GM20431 (cell line): Measurements from ENCODE around the gene CACNA2D4.

ENCODE experiments used
- in situ Hi-C: fragments of 300-500 bp; cut with MseI, MboI; formaldehyde crosslinking; loops from one replicate; pipeline ENCODE4 v1.15.0; 2020; ENCODE audit warnings: low sequenced_read_pairs; ENCODE audit not compliant: unreplicated experiment

CACNA2D4 gene

DNA sequence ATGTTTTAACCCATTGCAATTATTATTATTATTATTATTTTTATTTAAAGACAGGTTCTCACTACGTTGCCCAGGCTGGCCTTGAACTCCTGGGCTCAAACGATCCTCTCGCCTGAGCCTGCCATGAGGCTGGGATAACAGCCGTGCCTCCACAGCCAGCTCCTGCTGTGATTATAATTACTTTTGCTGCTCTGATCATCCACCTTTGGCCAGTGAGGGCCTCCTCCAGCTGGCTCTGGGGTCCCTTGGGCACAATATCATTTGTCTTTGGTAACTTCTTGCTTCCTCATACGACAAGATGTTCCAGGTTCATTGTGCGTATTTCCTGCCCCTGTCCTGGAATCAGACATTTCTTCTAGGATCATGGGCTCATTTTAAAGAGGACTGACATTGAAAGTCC is 69.7 kb downstream of the CACNA2D4 start:
- in situ Hi-C loops = no loop called here

DNA sequence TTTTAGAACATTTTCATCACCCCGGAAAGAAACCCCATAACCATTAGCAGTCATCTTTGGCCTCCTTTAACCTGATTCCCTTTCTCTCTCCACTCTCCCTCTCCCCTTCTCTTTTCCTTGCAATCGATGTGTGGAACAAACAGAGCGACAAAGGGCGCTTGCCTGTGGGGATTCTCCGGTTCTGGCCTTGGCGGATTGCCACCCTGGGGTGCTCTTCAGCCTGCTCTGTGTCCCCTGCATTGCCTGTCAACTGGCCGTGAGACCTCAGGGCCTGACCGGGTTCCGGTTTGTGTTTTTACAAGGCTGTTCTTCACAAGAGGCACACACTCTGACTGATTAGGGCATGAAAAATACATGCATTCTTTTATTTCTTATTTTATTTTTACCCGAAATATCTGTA is 70.3 kb downstream of the CACNA2D4 start:
- in situ Hi-C loops = no loop called here

DNA sequence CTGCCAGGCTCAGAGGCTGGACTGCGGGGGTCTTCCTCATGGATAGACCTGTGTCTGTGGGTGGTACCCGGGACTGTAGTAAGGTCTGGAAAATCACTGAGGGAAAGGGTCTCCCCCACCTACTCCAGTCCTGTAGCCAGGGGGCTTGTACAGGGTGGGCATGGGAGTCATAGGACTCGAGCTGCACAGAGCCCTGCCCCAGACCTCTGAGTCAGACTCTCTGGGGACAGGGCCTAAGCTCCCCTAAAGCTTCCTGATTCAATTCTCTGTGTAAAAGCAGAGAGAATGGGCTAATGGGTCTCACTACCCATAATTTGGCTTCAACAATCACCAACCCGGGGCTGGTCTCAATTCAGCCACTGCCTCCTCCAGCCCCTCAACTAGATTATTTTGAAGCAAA is 71.0 kb downstream of the CACNA2D4 start:
- in situ Hi-C loops = no loop called here

DNA sequence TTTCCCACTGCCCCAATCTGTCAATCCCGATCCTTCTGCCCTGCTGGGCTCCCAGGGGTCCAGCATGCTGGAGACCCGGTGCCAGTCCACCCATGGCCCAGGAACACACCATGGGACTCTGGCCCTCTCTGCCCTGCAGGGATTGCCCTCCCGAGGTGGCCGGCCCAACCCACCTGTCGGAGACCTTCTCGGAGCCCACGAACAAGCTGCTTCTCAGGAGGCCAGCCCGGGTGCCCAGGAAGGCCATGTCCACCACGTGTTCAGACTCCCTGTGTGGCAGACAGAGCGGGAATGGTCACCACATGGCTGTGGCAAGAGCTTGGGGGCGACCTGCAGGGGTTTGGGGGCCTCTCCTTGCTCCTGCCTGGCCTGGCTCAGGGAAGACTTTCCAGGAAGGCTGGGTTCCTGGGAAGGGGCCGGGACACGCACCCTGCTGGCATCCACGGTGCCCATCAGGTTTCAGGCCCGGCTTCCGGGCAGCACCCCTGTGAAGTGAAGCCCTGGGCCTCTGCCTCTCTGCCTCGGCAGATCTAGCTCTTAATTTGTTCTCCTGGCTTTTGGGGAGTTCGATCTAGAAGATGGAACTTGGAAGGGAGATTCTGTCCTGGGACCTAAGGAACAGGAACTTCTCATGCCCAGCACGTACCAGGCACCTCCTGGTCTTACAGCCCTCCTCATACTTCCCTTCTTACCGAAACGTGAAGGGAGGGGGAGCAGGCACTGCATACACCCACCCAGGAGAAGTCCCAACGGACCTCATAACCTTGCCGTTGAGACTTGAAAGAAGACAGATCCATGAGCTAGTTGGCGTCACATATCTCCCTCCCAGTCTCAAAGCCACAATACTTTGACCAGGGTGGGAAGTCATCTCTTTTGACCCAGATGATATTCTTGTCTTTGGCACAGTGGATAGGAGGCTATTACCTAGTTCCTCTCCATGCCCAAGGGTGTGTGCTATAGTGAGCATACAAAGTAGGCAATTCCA is 71.7 kb downstream of the CACNA2D4 start:
- in situ Hi-C loops = no loop called here

DNA sequence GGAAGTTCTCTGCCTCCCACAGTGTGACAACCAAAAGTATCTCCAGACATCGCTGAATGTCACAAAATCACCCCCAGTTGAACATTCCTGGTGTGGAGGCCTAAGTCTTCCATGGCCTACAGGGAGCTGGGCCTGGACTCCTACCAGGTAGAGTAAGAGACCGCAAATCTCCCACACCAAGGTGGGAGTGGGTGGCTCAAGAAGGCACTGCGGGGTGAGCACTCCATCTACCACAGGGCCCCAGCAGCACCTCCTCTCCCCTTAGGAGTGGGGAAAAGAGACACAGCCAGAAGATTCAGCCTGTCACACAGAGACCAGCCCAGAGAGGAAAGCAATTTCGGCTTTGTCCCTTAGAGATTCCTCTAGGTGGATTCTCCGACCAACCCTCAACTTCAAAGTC is 72.6 kb downstream of the CACNA2D4 start:
- in situ Hi-C loops = no loop called here

DNA sequence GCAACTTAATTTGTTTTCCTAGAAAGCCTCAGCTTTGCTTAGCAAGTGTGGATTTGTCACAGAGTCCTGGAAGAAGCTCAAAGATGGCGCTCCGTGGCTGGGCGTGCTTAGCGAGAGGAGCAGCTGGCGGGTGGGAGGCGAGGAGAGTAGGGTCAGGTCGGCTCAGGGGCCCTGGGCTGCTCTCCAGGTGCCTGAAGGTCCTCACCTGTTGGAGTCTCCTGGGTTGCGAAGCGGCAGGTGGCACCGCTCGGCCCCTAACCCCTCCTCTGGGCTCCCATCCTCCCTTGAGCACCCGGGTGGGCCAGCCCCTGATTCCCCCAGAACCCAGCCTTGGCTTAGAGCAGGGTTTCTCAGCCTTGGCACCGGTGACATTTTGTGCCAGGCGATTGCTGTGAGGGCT is 73.0 kb downstream of the CACNA2D4 start:
- in situ Hi-C loops = no loop called here

DNA sequence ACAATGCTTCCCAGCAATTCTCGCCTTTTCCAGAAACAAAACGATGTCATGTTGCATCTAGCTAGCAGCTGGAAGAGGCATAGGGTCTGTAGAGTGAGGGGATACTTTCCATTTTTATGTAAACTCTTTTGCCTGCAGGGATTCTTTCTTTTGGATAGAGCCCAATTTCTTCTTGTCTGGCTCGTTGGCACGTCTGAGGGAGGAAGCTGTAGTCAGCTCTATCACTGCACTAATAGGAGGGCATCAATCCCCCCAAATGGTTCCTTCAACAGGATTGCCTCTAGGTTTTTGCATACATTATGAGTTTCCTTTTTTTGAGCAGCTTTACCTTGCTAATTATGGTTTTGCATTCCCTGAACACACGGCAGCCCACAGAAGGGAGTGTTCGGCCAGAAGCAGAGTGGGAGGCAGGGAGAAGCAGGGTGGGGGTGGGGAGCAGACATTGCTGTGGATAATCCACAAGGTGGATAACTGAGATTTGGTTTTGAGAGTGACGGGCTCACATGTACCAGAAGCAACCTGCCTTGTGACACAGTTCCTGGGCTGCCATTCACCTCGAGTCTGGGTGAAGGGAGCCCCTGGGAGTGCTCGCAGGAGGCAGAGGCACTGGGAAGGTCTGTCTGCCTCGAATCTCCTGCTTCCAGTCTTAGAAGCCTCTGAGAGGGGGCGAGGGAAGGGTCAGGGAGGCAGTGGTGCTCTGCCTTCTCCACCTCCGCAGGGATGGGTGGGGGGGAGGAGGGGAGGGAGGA is 73.6 kb downstream of the CACNA2D4 start:
- in situ Hi-C loops = no loop called here

DNA sequence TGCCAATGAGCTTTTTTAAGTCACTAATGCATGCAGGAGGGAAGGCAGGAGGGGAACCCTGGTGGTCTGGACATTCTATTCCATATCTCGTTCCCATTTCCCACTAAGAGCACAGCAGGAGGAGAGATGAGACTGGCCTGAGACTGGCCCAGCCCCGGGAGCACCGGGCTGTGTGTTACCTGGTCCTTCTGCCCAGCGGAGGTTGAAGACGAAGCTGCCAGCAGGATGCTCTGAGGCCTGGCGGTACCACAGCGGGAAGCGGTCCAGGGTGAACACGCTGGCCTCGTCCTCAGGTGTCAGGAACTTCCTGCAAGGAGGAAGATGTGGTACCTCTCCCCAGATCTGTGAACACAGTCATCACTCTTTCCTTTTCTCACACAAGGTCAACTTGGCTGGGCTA is 74.2 kb downstream of the CACNA2D4 start:
- in situ Hi-C loops = no loop called here

DNA sequence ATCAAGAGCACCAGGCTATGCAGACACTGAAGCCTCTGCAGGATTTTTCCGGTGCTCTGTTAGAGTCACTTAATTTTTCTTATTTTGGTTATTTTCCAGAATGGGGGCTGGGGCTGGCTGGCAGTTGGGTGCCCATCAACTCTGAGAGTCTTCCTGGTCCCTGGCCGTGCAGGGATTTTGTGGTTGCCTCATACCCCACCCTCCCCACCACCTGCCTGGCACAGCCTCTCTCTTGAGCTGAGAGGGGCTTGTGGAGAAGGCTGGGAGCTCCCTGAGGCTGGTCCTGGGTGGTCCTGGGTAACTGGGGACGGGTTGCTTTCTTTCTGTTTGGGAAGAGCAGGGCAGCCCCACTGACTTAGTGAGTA is 74.8 kb downstream of the CACNA2D4 start:
- in situ Hi-C loops = no loop called here

DNA sequence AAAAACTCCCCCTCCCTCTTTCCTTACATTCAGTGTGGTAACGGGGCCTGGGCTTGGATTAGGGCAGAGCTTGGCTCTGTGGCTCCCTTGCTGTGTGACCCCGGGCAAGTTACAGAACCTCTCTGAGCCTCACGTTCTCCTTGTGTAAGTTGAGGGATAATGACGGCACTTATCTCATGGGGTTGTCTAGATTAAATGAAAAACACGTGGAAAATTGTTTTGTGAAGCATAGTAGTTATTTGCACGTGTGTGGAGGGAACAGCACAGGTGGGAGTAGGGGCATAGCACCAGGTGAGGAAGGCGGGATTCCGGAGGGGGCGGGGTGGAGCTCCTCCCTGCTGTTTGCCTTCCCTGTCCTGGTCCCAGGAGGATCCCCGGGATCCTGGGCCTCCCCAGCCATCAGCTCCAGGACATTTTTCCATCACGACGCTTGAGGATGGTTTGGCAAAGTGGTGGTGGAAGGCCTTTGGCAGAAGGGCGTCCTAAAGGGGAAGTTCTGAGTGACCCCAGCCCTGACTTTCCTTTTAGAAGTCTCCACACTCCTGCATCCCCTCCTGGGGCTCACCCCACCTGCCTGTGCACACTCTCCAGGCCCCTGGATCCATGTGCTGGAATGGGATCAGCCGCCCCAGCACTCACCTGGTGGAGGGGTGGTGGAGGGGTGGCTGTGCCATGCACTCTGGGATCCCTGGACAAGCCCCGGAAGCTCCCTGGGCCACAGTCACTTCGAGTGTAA is 75.4 kb downstream of the CACNA2D4 start:
- in situ Hi-C loops = no loop called here

DNA sequence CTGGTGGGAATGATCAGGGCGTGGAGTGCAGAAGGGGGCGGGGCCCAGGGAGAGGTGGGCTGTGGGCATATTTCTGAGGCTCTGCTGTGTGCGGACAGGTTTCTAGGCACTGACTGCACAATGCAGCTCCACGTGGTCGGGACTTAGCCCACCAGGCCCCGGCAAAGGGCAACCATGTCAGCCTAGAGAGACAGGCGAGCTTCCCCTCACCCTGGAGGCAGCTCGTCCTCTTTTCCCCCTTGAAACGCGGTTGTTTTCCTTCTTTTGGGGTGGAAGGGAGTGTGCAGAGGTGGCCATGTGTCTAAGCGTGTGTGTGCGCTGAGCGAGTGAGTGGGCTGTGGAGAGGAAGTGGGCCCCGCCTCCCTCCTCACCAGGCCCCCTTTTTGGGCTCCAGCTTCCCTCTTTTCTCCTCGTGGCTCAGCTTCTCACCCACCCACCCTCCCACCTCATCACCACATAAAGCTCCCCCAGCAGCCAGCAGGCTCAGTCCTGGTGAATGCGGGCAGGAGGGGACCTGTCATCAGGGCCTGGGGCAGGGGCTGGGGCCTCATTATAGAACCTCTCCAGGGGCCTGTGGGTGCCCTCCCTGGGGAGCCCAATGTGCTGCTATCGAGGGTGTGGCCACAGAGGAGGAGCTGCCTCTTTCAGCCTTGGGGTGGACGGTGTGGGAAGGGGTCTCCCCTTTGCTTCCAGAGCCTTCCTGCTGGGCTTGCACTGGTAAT is 76.1 kb downstream of the CACNA2D4 start:
- in situ Hi-C loops = no loop called here

DNA sequence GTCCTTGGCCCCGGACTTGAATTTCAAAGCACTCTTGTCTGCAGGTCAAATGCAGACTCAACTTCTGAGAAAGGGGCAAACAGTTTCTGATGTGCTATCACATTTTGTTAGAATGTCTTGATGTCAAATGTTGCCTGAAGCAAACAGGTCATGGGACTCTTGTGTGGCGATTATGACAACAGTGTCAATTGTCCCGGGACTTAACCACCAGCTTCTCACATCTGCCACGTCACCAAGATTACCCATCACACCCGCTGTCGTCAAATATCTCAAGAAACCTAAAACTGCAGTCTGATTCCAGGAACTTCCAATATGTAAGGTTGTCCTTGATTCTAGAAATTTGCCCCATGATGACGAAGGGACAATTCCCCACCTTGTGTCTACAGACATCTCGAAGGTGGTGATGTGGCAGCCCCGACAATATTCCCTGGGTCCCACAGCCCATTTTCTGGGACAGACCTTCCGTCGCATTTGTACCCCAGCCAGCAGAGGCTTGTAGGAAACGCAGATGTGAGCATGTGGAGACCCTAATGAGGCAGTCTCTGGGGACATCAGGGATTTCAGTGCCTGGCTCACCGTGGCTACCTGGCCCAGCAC is 76.8 kb downstream of the CACNA2D4 start:
- in situ Hi-C loops = no loop called here

DNA sequence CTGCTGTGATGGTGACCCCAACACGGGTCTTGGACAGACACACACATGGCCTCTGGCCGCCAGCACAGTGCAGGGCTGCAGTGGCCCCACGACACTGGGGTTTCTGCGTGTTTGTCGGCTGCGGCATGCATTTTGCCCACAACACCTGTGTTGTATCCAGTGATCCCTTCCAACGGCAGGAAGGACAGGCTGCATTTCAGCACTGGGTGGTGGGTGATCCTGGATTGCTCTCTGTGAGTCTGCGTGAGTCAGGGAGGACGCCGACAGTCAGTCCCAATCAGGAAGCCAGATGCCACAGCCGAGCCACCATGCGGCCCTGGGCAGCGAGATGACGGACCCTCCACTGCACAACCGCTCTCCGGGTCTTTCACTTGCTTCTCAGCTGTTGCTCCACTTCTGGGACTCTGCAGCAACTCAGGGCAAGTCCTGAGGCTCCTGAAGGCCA is 77.4 kb downstream of the CACNA2D4 start:
- in situ Hi-C loops = no loop called here

DNA sequence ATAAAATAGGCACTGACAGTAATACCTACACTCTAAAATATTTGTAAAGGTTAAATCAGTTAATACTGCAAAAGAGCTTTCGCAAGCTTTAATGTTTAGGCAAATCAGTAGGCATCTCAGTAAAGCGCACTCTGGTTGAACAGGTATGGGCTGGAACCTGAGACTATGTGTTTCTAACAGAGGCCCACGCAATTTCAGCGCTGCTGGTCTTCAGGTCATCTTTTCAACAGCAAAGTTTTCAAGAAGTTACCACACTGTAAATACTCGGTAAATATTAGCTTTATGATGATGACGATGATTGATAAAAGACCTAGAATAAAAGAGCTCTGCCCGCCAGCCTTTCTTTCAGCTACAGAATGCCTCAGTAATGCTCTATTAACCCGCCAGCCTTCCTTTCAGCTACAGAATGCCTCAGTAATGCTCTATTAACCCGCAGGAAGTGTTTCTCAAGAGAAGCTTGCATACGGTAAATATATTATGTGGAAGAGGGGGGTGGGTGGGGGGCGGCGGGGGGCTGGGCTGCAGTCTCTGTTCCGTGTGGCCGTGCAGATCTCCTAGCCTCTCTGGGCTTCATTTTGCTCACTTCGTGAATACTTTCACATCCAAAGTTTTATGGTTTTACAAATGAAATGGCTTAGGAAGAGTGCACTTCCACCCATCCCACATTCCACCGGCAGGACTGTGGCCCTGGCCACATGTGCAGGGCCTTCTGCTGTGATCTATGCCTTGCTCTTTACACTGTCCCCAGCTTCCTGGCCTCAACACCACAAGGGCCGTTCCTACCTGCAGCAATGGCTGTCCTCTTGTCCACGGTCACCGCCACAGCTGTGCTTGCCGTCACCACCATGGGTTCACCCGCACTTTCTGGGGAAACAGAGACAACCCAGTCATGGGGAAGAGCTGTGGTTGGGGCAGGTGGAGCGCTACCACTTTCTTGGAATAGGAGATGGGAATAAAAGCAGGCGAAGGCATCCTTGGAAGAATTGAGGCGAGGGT is 78.2 kb downstream of the CACNA2D4 start:
- in situ Hi-C loops = no loop called here

DNA sequence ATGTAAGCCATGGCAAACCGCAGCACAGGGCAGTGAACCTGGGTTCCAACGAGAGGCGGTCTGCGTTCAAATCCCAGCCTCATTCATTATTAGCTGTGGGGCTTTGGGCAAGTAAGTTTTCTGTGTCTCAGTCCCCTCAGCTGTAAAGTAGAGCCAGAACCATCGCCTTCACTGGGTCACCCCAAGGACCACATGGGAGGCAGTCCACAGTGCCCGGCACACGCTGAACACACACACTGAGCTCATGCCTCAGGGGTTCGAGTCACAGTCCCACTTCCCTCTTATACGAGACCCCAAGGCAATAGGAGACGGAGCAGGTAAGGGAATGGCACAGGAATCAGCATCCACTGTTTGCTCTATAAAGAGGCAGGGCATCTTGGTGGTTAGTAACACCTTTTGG is 79.0 kb downstream of the CACNA2D4 start:
- in situ Hi-C loops = no loop called here

DNA sequence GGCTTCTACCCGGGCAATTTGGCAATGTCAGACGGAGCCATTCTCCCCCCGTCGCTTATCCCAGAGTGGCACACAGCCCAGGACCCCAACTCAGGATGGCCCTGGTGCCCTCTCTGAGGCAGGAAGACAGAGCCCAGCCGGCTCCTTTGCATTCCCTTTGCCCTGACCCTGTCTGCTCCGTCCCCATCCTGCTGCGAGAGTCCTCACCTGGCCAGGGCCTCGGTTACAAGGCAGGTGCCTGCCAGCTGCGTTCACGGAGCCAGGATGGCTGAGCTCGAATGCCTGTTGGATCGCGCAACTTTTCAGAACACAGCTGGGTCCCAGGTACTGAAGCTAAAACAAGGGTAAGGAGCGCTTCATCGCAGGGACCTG is 79.5 kb downstream of the CACNA2D4 start:
- in situ Hi-C loops = no loop called here

DNA sequence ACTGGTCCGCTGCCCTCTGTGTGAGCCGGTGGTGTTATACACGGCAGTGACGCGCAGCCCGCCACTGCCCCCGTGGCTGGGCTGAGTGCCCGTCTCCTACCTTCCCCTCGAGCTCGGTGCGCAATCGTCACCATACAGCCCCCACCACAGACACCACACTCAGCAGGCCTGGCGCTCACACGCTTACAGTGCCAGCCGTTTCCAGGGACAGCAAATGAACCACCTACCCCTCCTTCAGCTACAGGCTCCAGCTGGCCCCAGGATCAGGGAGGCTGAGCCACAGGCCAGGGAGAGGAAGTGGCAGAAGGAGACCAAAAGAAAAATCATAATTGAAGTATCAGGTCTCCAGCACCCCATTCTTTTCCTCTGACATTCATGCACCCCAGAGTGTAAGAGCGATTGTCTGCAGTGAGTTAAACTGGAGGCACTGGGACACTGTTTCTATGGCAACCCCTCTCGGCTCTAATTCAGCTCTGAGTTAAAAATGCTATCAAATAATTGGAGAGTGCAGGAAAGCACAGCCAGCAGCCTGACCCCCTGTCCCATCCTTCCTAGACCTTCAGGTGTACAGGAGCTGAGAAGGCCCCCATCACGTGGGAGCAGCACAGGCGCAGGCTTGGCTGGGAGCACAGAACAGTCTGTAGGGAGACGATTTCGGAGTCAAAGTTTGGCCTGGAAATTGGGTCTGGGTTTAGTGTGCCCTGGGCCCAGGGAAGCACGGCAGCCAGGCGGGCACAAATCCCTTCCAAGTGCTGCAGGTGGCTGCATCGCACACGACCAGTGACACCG is 80.1 kb downstream of the CACNA2D4 start:
- in situ Hi-C loops = no loop called here
